Stimulated activated naive CD8-positive, alpha-beta T cell treated with anti-CD3 and anti-CD28 coated beads, Interleukin-15, Interleukin-2, amounts not matched to agents 100 ng/mL and 50 ng/mL, for 24 hours (primary cell): ENCODE results near the gene MALL.
"Not testable (repeated sequence)": the region's sequence is repeated elsewhere in the genome, so short reads cannot be mapped to it uniquely, and the experiment has no call there.

Source experiments
- H3K27ac Mint-ChIP-seq: one replicate; pipeline ENCODE4 v1.8.0; 2021; ENCODE audit warnings: mild to moderate bottlenecking, mixed read lengths
- H3K27me3 Mint-ChIP-seq: one replicate; pipeline ENCODE4 v1.8.0; 2021; ENCODE audit warnings: mixed read lengths
- H3K36me3 Mint-ChIP-seq: one replicate; pipeline ENCODE4 v1.8.0; 2021; ENCODE audit warnings: low read depth, mixed read lengths
- H3K4me1 Mint-ChIP-seq: one replicate; pipeline ENCODE4 v1.8.0; 2021; ENCODE audit warnings: low read depth, mixed read lengths
- H3K4me3 Mint-ChIP-seq: one replicate; pipeline ENCODE4 v1.8.0; 2021; ENCODE audit warnings: mild to moderate bottlenecking, mixed read lengths
- H3K9me3 Mint-ChIP-seq: one replicate; pipeline ENCODE4 v1.8.0; 2021; ENCODE audit warnings: mixed read lengths

Gene MALL

DNA sequence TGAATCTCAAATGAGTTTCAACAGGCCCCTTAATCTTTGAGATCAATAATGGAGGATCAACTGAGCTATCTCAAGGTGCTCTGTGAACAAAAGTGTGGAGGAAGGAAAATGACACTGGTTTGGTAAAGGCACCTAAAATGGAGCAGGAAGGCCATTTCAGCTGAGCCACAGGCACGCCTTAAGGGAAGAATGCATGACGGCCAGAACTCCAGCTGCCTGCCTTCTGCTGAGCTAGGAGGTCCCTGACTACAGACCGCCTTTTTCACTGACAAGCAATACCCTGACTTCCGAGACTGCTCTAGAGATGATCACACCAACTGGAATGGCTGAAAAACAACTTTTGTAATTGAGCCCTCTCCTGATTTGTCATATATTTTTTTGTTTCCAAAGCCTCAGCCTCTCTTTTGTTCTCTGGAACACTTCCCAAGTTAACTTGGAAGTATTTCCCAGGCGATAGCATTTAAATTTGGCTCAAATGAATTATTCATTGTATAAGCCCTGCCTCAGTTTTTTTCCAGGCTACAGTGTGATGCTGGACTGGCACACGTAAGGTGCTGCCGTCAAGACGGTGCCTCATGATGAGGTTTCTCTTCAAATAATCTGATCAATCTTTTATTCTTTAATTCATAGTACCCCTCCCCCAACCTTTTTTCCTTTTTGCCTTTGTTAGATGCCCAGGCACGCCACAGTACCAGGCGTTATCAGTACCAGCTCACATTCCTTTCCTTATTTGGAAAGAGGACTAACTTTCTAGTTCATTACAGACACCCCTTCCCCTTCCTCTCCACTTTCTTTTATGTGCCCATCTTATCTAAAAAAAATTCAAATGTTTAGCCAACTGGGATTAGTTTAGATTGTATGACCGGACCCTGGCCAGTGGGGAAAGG is 60.9 kb downstream of the MALL start:
- not testable (repeated sequence) for H3K9me3 Mint-ChIP-seq, H3K4me3 Mint-ChIP-seq, H3K4me1 Mint-ChIP-seq, H3K27ac Mint-ChIP-seq, H3K27me3 Mint-ChIP-seq, H3K36me3 Mint-ChIP-seq

DNA sequence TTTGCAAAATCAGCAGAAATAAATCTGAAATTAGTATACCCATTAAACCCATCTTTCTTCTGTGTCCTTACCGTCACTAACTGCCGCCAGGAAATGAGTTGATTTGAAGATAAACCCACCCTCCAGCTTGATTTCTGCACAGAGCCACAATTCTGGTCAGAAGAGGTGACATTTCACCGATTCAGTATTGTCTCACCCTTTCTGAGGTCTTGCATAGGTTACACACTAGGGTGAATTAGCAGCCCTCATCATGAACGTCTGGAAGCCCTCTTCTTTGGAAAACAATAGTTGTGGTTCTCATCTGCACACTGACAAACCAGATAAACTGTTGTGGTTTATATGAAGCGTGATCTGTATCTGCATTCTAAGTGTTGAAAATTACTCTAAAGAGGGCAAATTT is 61.9 kb downstream of the MALL start:
- H3K27ac Mint-ChIP-seq, H3K4me3 Mint-ChIP-seq, H3K4me1 Mint-ChIP-seq, H3K27me3 Mint-ChIP-seq, H3K36me3 Mint-ChIP-seq, H3K9me3 Mint-ChIP-seq: not testable (repeated sequence)

DNA sequence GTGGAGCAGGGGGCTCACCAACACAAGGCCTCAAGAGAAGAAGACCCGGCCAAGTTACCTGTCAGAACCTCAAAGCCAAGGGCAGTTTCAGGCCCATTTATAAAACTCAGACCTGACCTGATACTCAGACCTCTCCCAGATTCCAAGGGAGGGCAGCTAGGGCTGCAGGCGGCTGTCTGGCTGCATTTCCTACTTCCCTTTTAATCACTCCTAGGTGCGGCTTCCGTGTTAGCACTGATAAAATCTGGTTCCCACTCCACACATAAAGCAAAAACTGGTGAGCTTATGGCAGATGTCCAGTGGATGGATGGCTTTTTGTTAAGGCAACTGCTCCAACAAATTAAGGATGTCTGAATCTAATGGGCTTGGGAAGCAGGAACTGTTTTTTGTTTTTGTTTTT is 63.5 kb downstream of the MALL start:
- not testable (repeated sequence) for H3K4me3 Mint-ChIP-seq, H3K9me3 Mint-ChIP-seq, H3K27ac Mint-ChIP-seq, H3K36me3 Mint-ChIP-seq, H3K4me1 Mint-ChIP-seq, H3K27me3 Mint-ChIP-seq

DNA sequence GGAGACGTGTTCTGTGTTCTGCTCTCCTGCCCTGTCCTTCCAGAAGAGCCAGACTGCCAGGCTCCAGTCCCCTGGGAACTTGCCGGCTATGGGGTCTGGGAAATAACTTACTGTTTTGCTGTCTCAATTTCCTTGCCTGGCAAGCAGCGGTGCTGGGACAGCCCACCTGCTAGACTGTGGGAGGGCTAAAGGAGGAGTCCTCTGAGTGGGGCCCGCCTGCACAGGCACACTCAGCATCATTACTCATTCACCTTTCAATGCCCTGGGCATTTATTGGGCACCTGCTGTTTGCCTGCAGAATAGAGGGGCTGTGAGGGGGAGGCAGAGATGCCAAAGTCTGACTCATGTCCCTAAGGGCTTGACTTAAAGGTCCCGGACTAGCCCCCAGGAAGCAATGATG is 65.4 kb downstream of the MALL start:
- H3K27ac Mint-ChIP-seq, H3K4me1 Mint-ChIP-seq, H3K9me3 Mint-ChIP-seq, H3K36me3 Mint-ChIP-seq, H3K27me3 Mint-ChIP-seq, H3K4me3 Mint-ChIP-seq: not testable (repeated sequence)

DNA sequence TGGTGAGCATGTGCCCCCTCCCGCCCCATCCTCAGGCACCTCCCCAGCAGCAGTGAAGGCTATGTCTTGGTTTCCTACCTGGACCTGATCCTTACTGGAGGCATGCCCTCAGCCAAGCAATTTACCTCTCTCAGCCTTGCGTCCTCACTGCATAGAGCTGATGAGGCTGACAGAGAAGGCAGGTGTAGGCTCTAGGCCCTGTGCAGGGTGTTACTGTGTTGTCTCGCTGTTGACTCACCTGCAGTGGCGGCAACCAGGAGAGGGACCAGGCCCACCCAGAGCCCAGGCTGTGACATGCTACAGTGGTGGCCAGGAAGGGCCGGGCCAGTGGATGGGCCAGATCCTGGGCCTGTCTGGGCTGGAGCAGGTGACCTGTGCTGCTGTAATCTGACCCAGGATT is 65.9 kb downstream of the MALL start:
- not testable (repeated sequence) for H3K27ac Mint-ChIP-seq, H3K27me3 Mint-ChIP-seq, H3K4me1 Mint-ChIP-seq, H3K36me3 Mint-ChIP-seq, H3K4me3 Mint-ChIP-seq, H3K9me3 Mint-ChIP-seq

DNA sequence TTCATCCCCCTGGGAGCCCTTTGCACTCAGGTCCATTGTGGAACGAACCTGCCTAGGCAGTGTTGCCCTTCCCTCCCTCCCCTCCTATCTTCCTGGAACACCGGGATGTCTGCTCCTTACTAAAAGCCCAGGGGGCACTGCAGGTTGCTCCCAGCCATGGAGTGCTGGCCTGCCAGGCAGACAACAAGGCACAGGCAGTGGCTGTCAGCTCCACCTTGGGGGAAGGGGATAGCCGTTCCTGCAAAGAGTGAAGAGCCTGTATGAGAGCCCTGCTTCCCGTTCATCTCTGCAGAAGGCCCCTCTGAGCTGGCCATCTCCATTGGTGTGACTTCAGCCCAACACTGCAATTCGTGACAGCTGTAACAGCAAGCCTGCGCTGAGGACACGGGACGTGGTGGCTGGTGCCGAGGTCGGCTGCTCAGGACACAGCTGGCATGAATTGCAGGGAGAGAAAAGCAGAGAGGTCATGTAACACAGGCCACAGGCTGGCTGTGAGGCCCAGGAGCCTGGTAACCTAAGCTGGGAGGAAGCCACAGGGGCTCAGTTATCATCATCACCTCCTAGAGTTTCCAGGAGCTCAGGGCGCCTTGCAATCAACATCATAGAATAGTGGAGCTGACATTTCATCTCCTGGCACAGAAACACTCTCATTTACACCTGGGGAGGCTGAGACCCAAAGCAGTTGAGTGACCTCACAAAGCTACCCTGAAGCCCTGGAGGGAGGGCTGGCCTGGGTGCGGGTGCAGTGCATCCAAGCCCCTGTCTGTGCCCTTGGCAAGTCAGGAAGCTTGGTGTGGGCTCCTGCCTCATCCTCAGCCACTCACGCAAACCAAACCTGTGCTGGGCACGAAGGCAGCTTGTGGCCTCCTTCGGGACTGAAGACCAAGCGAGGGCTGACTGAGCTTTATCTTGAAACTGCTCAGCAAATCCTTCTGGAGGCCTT is 67.1 kb downstream of the MALL start:
- not testable (repeated sequence) for H3K9me3 Mint-ChIP-seq, H3K4me3 Mint-ChIP-seq, H3K27me3 Mint-ChIP-seq, H3K4me1 Mint-ChIP-seq, H3K27ac Mint-ChIP-seq, H3K36me3 Mint-ChIP-seq

DNA sequence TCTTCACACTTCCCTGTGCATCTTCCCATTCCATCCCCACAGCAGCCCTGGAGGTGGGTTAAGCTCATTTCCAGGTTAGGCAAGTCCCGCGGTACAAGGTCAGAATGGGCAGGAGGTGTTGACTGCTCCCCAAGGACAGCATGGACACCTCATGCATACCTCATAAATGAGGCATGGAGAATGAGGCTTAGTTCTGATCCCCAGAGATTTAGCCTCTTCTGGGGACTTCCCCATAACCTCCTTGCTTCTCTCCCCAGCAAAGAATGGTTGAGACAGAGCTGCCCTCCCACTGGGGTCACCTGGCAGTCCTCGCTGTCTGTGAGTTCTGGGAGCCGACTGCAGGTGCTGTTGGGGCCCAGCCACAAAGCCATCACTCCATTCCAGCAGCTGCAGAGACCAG is 68.4 kb downstream of the MALL start:
- H3K27me3 Mint-ChIP-seq, H3K9me3 Mint-ChIP-seq, H3K36me3 Mint-ChIP-seq, H3K4me3 Mint-ChIP-seq, H3K27ac Mint-ChIP-seq, H3K4me1 Mint-ChIP-seq: not testable (repeated sequence)

DNA sequence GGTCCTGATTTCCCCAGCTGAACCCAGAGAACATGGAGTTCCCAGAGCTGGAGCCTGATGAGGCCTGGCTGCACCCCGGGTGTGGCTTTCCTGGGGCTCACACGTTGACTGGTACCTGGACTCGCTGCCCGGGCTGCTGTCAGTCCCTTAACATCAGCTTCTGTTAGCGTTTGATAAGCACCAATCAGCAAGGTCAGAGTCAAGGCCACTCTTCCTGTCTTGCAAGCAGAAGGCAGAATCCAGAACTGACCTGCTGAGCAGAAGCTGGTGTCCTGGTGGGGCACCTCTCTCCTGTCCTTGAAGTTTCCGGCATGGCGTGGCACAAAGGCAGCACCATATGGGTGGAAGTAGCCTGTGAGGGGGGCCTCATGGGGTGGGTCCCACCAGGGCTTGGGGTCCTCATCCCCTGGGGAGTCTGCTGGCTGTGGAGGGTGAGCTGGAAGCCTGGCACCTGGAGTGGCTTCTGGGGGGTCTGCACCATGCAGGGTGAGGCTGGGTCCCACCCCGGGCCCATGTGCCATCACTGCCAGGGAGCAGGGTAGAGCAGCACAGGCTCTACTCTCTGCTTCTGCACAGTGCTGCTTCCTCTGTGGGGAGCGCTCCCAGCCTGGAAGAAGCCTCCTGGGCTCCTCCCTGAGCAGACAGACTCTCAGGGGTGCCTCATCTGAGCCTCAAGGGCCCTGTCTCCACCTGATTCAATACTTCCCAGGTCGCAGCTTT is 73.5 kb downstream of the MALL start:
- not testable (repeated sequence) for H3K27ac Mint-ChIP-seq, H3K4me3 Mint-ChIP-seq, H3K4me1 Mint-ChIP-seq, H3K36me3 Mint-ChIP-seq, H3K27me3 Mint-ChIP-seq, H3K9me3 Mint-ChIP-seq

DNA sequence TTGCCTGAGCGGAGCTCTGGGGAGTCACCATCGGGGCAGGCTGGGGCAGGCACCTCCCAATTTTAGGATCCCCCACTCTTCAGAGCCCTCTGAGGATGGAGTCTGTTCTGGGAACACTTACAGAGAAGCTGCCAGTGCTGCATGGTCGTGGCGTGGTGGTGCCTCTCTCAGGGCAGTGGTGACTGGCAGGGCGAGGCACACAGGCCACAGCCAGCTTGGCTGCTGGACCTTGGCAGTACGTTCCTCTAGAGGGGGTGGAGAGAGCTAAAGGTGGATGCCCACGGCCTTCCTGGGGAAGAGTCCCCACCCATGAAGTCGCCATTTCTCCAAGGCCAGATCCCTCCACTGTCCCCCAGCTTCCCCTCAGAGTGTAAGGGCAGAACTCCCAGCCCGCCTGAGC is 78.3 kb downstream of the MALL start:
- not testable (repeated sequence) for H3K36me3 Mint-ChIP-seq, H3K4me1 Mint-ChIP-seq, H3K4me3 Mint-ChIP-seq, H3K27ac Mint-ChIP-seq, H3K9me3 Mint-ChIP-seq, H3K27me3 Mint-ChIP-seq

DNA sequence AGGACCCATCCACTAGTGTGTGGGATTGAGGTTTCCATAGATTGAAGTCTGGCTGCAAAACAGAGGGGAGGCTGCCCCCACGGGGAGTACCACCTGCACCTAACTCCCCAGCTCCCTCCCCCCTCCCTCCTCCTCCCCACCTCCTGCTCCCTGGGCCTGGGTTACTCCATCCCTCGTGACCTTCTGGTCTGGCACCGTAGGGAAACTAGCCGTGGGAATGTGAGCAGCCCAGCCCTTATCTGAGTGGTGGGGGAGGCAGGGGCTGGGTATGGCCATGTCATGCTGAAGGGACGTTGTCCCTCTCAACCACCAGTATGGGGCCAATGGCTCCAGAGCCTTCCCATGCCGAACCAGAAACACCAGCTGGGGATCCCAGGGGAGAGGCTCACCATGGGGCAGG is 80.2 kb downstream of the MALL start:
- H3K9me3 Mint-ChIP-seq, H3K4me1 Mint-ChIP-seq, H3K4me3 Mint-ChIP-seq, H3K27ac Mint-ChIP-seq, H3K36me3 Mint-ChIP-seq, H3K27me3 Mint-ChIP-seq: not testable (repeated sequence)

DNA sequence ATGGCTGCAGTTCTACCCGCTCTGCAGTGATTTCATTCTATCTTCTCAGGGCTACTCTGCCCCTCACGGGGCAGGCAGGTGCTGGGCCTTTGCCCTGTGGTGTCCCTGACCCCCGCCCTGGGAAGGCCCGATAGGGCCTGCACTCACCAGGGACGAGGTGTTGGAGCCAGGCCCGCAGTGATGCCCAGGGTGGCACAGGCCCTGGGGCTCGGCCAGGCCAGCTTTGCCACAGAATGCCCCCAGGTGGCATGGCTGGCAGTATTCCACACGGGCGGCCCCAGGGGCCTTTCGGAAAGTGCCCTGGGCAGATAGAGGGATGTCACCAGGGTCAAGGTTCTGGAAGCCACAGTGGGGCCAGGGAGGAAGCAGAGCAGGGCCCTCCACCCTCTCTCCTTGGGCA is 80.7 kb downstream of the MALL start:
- H3K4me1 Mint-ChIP-seq, H3K27me3 Mint-ChIP-seq, H3K27ac Mint-ChIP-seq, H3K36me3 Mint-ChIP-seq, H3K4me3 Mint-ChIP-seq, H3K9me3 Mint-ChIP-seq: not testable (repeated sequence)
